ENCODE measurements around the gene EFHD2.

The EFHD2 gene

DNA sequence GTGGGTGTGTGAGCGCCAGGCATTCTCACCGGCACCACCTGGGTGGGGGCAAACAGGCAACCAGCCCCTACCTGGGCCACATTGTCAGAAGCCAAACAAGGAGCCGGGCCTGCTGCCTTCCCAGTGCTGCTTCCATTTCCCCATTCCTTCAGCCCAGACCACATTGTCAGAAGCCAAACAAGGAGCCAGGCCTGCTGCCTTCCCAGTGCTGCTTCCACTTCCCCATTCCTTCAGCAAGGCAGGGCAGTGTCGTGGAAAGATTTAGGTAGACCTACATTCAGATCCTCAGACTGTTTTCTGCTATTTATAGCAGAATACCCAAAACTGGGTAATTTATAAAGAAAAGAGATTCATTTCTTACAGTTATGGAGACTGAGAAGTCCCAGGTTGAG is 47.0 kb upstream of the EFHD2 start:
- no peaks in the 10 kb centered on the region; the same call in 1 of the 2 replicates for H3K27me3 ChIP-seq (ENCODE audit: low read length)
- TF ChIP-seq, protein P1, sequence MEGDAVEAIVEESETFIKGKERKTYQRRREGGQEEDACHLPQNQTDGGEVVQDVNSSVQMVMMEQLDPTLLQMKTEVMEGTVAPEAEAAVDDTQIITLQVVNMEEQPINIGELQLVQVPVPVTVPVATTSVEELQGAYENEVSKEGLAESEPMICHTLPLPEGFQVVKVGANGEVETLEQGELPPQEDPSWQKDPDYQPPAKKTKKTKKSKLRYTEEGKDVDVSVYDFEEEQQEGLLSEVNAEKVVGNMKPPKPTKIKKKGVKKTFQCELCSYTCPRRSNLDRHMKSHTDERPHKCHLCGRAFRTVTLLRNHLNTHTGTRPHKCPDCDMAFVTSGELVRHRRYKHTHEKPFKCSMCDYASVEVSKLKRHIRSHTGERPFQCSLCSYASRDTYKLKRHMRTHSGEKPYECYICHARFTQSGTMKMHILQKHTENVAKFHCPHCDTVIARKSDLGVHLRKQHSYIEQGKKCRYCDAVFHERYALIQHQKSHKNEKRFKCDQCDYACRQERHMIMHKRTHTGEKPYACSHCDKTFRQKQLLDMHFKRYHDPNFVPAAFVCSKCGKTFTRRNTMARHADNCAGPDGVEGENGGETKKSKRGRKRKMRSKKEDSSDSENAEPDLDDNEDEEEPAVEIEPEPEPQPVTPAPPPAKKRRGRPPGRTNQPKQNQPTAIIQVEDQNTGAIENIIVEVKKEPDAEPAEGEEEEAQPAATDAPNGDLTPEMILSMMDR (IDR thresholded peaks at IDR 0.05; ENCODE audit: insufficient read depth, low read length, poor library complexity, severe bottlenecking) = no peak
- no peak for TF ChIP-seq EZH2phosphoT487 (conservative IDR thresholded peaks at IDR 0.05; ENCODE audit: low read length)
- no peaks in the 10 kb centered on the region for H3K9me3 ChIP-seq (ENCODE audit: insufficient read depth, low read length)

DNA sequence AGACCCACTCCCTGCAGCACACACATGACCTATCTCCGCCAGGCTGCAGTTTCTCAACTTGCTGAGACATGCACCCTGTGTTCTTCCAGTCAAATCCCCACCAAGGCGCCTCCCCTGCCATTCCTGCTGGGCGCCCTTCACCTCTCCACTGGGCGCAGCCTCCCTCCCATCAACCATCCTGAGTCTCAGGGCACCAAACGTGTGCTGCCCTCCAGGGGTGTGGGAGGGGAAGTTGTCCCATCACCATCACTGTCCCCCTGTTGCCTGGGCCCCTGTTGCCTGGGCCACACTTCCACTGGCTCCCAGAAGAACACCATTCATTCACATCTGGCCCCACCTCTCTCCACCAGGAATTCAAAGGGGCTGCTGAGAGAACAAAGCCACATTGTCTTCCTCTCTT is 44.9 kb upstream of the EFHD2 start:
- TF ChIP-seq EZH2phosphoT487 (conservative IDR thresholded peaks at IDR 0.05; ENCODE audit: low read length) = no peak
- TF ChIP-seq, protein P1 (IDR thresholded peaks at IDR 0.05; ENCODE audit: insufficient read depth, low read length, poor library complexity, severe bottlenecking) = no peak
- no peaks in the 10 kb centered on the region for H3K36me3 ChIP-seq (ENCODE audit: low read length)
- H3F3A ChIP-seq (ENCODE audit: insufficient read depth) = no peaks in the 10 kb centered on the region
- no peak overlapping the region for H3K27ac ChIP-seq (ENCODE audit: low read depth, low read length)
- H3K4me2 ChIP-seq (ENCODE audit: low read depth, low read length, poor library complexity, severe bottlenecking) = no peak overlapping the region
- H3K27me3 ChIP-seq (ENCODE audit: low read length) = no peaks in the 10 kb centered on the region; the same call in 1 of the 2 replicates
- H4K20me1 ChIP-seq (ENCODE audit: low read depth, low read length) = no peaks in the 10 kb centered on the region
- no peak overlapping the region for H2AFZ ChIP-seq (ENCODE audit: low read depth, low read length, severe bottlenecking)
- H3K4me3 ChIP-seq (ENCODE audit: insufficient read depth, low read length, poor library complexity, severe bottlenecking) = no peak overlapping the region
- H3K9me2 ChIP-seq (replicated peaks; ENCODE audit: insufficient read depth, low read length) = no peaks in the 10 kb centered on the region
- no peaks in the 10 kb centered on the region for H3K79me2 ChIP-seq (ENCODE audit: insufficient read depth, low read length)
- no peak overlapping the region for H3K9ac ChIP-seq (ENCODE audit: low read length)
- H3K9me3 ChIP-seq (ENCODE audit: insufficient read depth, low read length) = no peaks in the 10 kb centered on the region

More for the DNA sequence above, 47.0 kb upstream of the EFHD2 start:
- Histone ChIP-seq H3K79me2 (ENCODE audit: insufficient read depth, low read length) (no peaks in the 10 kb centered on the region), H4K20me1 (ENCODE audit: low read depth, low read length) (no peaks in the 10 kb centered on the region), H3K9ac (ENCODE audit: low read length) (no peak overlapping the region), H3K4me2 (ENCODE audit: low read depth, low read length, poor library complexity, severe bottlenecking) (no peak overlapping the region), H3F3A (ENCODE audit: insufficient read depth) (no peaks in the 10 kb centered on the region), H3K9me2 (replicated peaks; ENCODE audit: insufficient read depth, low read length) (no peaks in the 10 kb centered on the region), H2AFZ (ENCODE audit: low read depth, low read length, severe bottlenecking) (no peak overlapping the region), H3K36me3 (ENCODE audit: low read length) (no peaks in the 10 kb centered on the region), H3K4me3 (ENCODE audit: insufficient read depth, low read length, poor library complexity, severe bottlenecking) (no peak overlapping the region), H3K27ac (ENCODE audit: low read depth, low read length) (no peak overlapping the region)

DNA sequence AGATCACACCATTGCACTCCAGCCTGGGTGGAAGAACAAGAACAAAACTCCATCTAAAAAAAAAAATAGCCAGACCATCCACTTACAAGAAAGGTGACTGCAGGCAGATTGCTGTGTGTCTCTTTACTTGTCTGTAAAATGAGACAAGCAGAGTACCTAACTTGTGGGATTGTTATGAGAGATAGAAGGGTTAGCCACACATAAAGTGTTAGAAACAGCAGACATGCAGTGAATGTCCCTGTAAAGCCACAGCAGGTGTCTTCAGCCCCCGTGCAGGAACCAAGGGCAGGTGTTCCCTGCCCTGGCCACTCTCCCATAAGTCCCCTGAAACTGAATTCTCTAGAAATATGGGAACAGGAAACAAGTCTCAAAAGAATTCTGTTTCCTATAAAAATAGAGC is 40.8 kb upstream of the EFHD2 start:
- Histone ChIP-seq H3F3A (ENCODE audit: insufficient read depth) (no peaks in the 10 kb centered on the region), H2AFZ (ENCODE audit: low read depth, low read length, severe bottlenecking) (no peak overlapping the region), H3K27ac (ENCODE audit: low read depth, low read length) (no peak overlapping the region), H3K9me3 (ENCODE audit: insufficient read depth, low read length) (no peaks in the 10 kb centered on the region), H3K4me3 (ENCODE audit: insufficient read depth, low read length, poor library complexity, severe bottlenecking) (no peak overlapping the region), H3K4me2 (ENCODE audit: low read depth, low read length, poor library complexity, severe bottlenecking) (no peak overlapping the region), H3K27me3 (ENCODE audit: low read length) (no peaks in the 10 kb centered on the region; the same call in 1 of the 2 replicates), H3K36me3 (ENCODE audit: low read length) (no peaks in the 10 kb centered on the region), H3K9ac (ENCODE audit: low read length) (no peak overlapping the region), H3K9me2 (replicated peaks; ENCODE audit: insufficient read depth, low read length) (no peaks in the 10 kb centered on the region), H4K20me1 (ENCODE audit: low read depth, low read length) (no peaks in the 10 kb centered on the region), H3K79me2 (ENCODE audit: insufficient read depth, low read length) (no peaks in the 10 kb centered on the region)
- TF ChIP-seq, protein P1 (IDR thresholded peaks at IDR 0.05; ENCODE audit: insufficient read depth, low read length, poor library complexity, severe bottlenecking) = no peak
- TF ChIP-seq EZH2phosphoT487 (conservative IDR thresholded peaks at IDR 0.05; ENCODE audit: low read length) = no peak
